Measurements from ENCODE around the gene ARHGAP1.

Gene ARHGAP1

DNA sequence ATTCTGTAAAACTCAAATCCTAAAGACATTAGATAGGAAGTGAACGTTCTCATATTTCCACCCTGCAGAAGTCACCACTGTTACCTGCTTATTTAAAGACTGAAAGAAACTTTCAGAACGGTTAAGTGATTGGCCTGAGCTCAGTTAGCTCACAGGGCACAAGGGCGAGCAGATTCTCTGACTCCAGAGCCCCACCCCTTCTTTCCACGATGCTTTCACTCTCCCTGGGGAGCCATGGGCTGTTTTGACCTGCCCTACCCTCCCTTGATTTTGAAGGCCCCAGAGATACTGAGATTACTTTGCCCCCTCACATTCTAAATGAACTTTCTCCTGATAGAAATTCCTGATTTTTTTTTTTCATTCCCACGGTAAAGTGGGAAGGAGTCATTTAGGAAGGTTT is 33.9 kb downstream of the ARHGAP1 start:
- no peaks in the 10 kb centered on the region for H3K27me3 ChIP-seq (ENCODE audit: control insufficient read depth in 1 of 2, insufficient read depth in 2 of 2, low read length in 2 of 2)
- no peaks in the 10 kb centered on the region for H3K9me3 ChIP-seq (ENCODE audit: control insufficient read depth in 1 of 2, low read length in 2 of 2)
- H3K36me3 ChIP-seq (ENCODE audit: control insufficient read depth in 1 of 2, insufficient read depth in 2 of 2, low read length in 2 of 2), result peaks cover 49 to 87% of the 10 kb centered on the region in 2 donors
- peaks cover under 1% of the 10 kb centered on the region in 2 donors for H3K4me1 ChIP-seq (ENCODE audit: control insufficient read depth in 1 of 2, insufficient read depth in 2 of 2, low read length in 2 of 2)
- no peak overlapping the region for H3K9ac ChIP-seq (ENCODE audit: low read depth in 1 of 2, low read length in 2 of 2)
- H3K27ac ChIP-seq (ENCODE audit: low read depth, low read length), result no peak overlapping the region
- no peak overlapping the region for H3K4me3 ChIP-seq (ENCODE audit: low read depth in 1 of 2, low read length in 2 of 2)

DNA sequence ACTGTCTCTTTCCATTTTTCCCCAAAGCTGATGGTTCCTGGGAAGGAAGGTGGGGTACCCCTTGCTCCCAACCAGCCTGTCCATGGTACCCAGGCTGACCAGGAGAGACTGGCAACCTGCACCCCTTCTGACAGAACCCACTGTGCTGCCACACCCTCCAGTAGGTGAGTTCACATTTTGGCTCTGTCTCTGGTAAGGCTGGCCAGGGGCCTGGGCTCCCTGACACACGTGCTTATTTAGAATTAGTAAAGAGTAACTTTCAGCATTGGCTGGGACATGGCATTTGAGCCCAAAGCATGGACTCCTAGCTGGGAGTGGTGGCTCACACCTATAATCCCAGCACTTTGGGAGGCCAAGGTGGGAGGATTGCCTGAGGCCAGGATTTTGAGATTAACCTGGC is 35.1 kb downstream of the ARHGAP1 start:
- no peaks in the 10 kb centered on the region for H3K4me1 ChIP-seq (ENCODE audit: control insufficient read depth in 1 of 2, insufficient read depth in 2 of 2, low read length in 2 of 2)
- H3K36me3 ChIP-seq (ENCODE audit: control insufficient read depth in 1 of 2, insufficient read depth in 2 of 2, low read length in 2 of 2), result peaks cover 49 to 84% of the 10 kb centered on the region in 2 donors
- no peaks in the 10 kb centered on the region for H3K27me3 ChIP-seq (ENCODE audit: control insufficient read depth in 1 of 2, insufficient read depth in 2 of 2, low read length in 2 of 2)
- H3K9ac ChIP-seq (ENCODE audit: low read depth in 1 of 2, low read length in 2 of 2), result no peak overlapping the region
- H3K9me3 ChIP-seq (ENCODE audit: control insufficient read depth in 1 of 2, low read length in 2 of 2), result no peaks in the 10 kb centered on the region
- H3K27ac ChIP-seq (ENCODE audit: low read depth, low read length), result no peak overlapping the region
- H3K4me3 ChIP-seq (ENCODE audit: low read depth in 1 of 2, low read length in 2 of 2), result no peak overlapping the region

DNA sequence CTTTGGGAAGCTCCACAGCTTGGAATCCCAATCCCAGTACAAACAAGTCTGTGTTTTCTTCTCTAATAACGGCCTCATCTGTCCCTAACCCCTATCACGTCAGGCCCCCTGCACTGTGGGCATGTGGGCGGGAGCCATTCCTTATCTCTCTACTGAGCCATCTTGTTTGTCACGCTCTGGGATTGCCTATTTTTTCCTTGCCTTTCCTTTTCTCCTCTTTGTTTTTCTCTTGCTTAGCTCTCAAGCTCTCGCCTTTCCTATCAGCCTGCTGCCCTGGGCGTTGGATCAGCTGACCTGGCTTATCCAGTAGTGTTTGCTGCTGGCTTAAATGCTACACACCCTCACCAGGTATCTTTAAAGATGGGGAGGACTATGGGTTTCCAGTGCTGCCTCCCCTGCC is 35.8 kb downstream of the ARHGAP1 start:
- Histone ChIP-seq H3K4me1 (ENCODE audit: control insufficient read depth in 1 of 2, insufficient read depth in 2 of 2, low read length in 2 of 2) (no peaks in the 10 kb centered on the region), H3K27ac (ENCODE audit: low read depth, low read length) (no peak overlapping the region), H3K27me3 (ENCODE audit: control insufficient read depth in 1 of 2, insufficient read depth in 2 of 2, low read length in 2 of 2) (no peaks in the 10 kb centered on the region), H3K9ac (ENCODE audit: low read depth in 1 of 2, low read length in 2 of 2) (no peak overlapping the region), H3K9me3 (ENCODE audit: control insufficient read depth in 1 of 2, low read length in 2 of 2) (no peaks in the 10 kb centered on the region), H3K36me3 (ENCODE audit: control insufficient read depth in 1 of 2, insufficient read depth in 2 of 2, low read length in 2 of 2) (peaks cover 49 to 83% of the 10 kb centered on the region in 2 donors), H3K4me3 (ENCODE audit: low read depth in 1 of 2, low read length in 2 of 2) (no peak overlapping the region)

DNA sequence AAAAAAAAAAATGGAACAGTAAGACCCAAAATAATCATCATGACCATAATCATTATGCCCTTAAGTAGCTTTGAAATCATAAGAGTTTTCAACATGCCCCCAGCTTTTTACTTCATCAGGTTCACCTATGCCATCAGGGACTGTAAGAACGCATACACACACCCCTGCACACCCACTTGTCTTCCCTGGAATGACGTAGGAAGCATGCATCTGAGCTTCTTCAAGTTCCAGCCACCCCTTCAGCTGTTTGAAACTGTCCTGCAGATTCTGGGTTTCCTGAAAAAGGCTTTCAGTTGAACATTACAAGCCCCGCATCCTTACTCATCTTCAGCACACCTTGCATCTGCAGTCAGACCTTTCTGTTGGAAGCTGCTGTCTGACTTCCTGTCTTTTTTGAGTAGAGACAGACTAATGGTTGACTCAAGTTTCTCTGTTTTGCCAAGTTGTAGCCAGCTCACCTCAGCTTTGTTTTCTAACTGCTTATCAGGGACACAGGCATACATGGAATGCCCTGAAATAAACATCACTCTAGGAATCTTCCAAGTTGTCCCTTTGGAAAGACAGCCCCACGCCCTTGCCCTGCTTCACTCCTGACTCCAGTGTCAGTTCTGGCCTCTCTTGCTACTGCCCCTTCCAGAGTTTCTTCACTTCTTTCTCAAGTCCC is 37.0 kb downstream of the ARHGAP1 start:
- Histone ChIP-seq H3K4me1 (ENCODE audit: control insufficient read depth in 1 of 2, insufficient read depth in 2 of 2, low read length in 2 of 2) (no peaks in the 10 kb centered on the region), H3K9ac (ENCODE audit: low read depth in 1 of 2, low read length in 2 of 2) (no peak overlapping the region), H3K27me3 (ENCODE audit: control insufficient read depth in 1 of 2, insufficient read depth in 2 of 2, low read length in 2 of 2) (no peaks in the 10 kb centered on the region), H3K36me3 (ENCODE audit: control insufficient read depth in 1 of 2, insufficient read depth in 2 of 2, low read length in 2 of 2) (peaks cover 43 to 81% of the 10 kb centered on the region in 2 donors), H3K4me3 (ENCODE audit: low read depth in 1 of 2, low read length in 2 of 2) (no peak overlapping the region), H3K27ac (ENCODE audit: low read depth, low read length) (no peak overlapping the region), H3K9me3 (ENCODE audit: control insufficient read depth in 1 of 2, low read length in 2 of 2) (no peaks in the 10 kb centered on the region)

DNA sequence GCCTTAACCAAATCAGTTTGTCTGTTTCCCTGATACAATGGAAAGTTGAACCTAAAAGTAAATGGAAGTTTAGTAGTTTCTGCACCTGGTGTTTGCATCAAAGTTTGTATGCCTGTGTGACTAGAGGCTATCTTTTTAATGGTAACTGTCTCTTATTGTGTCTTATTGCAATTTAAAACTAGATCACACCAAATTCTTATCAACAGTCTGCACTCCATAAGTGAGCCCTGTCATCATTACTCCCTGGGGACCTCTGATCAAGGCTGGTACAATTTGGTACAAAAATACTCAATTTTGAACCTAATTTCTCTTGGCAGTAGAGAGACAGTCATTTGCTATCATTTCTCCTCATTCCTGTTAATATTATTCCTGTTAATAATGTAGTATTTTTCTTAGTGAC is 38.1 kb downstream of the ARHGAP1 start:
- Histone ChIP-seq H3K9me3 (ENCODE audit: control insufficient read depth in 1 of 2, low read length in 2 of 2) (no peaks in the 10 kb centered on the region), H3K9ac (ENCODE audit: low read depth in 1 of 2, low read length in 2 of 2) (no peak overlapping the region), H3K36me3 (ENCODE audit: control insufficient read depth in 1 of 2, insufficient read depth in 2 of 2, low read length in 2 of 2) (peaks cover 38 to 79% of the 10 kb centered on the region in 2 donors), H3K4me1 (ENCODE audit: control insufficient read depth in 1 of 2, insufficient read depth in 2 of 2, low read length in 2 of 2) (no peaks in the 10 kb centered on the region), H3K4me3 (ENCODE audit: low read depth in 1 of 2, low read length in 2 of 2) (no peak overlapping the region), H3K27ac (ENCODE audit: low read depth, low read length) (no peak overlapping the region), H3K27me3 (ENCODE audit: control insufficient read depth in 1 of 2, insufficient read depth in 2 of 2, low read length in 2 of 2) (no peaks in the 10 kb centered on the region)

DNA sequence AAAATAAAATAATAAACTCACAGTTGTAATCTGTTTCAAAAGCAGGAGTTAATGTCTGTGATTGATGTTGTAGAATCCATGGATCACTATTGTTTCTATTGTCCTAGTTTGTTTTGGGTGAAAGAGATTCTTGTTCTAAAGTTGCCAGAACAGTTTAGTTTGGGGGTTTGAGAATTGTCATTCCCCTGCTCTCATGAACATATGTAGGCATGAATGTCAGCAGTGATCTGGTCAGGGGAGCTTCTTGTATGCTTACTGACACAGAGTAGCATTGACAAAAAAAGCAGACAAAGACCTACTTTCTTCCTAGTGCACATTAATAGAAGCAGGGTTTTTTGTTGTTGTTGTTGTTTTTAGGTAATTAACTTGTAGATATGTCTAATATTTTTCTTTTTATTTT is 38.6 kb downstream of the ARHGAP1 start:
- Histone ChIP-seq H3K9ac (ENCODE audit: low read depth in 1 of 2, low read length in 2 of 2) (no peak overlapping the region), H3K27me3 (ENCODE audit: control insufficient read depth in 1 of 2, insufficient read depth in 2 of 2, low read length in 2 of 2) (no peaks in the 10 kb centered on the region), H3K4me1 (ENCODE audit: control insufficient read depth in 1 of 2, insufficient read depth in 2 of 2, low read length in 2 of 2) (no peaks in the 10 kb centered on the region), H3K9me3 (ENCODE audit: control insufficient read depth in 1 of 2, low read length in 2 of 2) (no peaks in the 10 kb centered on the region), H3K27ac (ENCODE audit: low read depth, low read length) (no peak overlapping the region), H3K36me3 (ENCODE audit: control insufficient read depth in 1 of 2, insufficient read depth in 2 of 2, low read length in 2 of 2) (peaks cover 39 to 81% of the 10 kb centered on the region in 2 donors), H3K4me3 (ENCODE audit: low read depth in 1 of 2, low read length in 2 of 2) (no peak overlapping the region)

DNA sequence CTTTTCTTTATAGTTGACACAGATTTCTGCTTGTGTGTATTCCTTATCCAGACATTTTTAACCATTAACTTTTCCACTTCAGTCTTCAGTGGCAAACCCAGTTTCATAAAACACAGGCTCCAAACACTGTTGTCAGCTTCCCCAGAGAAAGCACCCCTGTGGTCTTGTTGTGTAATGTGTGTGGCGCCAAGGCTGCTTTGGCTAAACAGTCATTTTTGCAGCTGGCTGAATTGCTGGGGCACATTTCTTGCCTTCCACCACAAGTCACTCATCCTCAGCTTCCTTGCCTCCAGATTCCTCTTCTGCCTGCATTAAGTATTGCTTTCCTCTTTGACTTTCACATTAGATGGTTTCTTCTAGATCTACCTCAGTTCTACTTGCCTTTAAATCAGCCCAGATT is 40.5 kb downstream of the ARHGAP1 start:
- Histone ChIP-seq H3K9me3 (ENCODE audit: control insufficient read depth in 1 of 2, low read length in 2 of 2) (no peaks in the 10 kb centered on the region), H3K27me3 (ENCODE audit: control insufficient read depth in 1 of 2, insufficient read depth in 2 of 2, low read length in 2 of 2) (no peaks in the 10 kb centered on the region), H3K27ac (ENCODE audit: low read depth, low read length) (no peak overlapping the region), H3K4me1 (ENCODE audit: control insufficient read depth in 1 of 2, insufficient read depth in 2 of 2, low read length in 2 of 2) (no peaks in the 10 kb centered on the region), H3K4me3 (ENCODE audit: low read depth in 1 of 2, low read length in 2 of 2) (no peak overlapping the region), H3K9ac (ENCODE audit: low read depth in 1 of 2, low read length in 2 of 2) (no peak overlapping the region), H3K36me3 (ENCODE audit: control insufficient read depth in 1 of 2, insufficient read depth in 2 of 2, low read length in 2 of 2) (peaks cover 43 to 79% of the 10 kb centered on the region in 2 donors)

DNA sequence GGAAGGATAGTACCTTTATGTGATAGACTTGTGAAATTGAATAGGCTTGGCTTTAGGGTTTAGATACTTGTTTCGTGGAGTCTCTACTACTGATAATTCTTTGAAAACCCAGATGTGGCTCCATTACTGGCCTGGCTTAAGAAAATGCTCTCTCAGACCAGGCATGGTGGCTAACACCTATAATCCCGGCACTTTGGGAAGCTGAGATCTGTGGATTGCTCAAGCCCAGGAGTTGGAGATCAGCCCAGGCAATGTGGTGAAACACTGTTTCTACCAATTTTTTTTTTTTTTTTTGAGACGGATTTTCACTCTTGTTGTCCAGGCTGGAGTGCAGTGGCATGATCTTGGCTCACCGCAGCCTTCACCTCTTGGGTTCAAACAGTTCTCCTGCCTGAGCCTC is 42.2 kb downstream of the ARHGAP1 start:
- no peak overlapping the region for H3K9ac ChIP-seq (ENCODE audit: low read depth in 1 of 2, low read length in 2 of 2)
- peaks cover 36 to 76% of the 10 kb centered on the region in 2 donors for H3K36me3 ChIP-seq (ENCODE audit: control insufficient read depth in 1 of 2, insufficient read depth in 2 of 2, low read length in 2 of 2)
- no peaks in the 10 kb centered on the region for H3K9me3 ChIP-seq (ENCODE audit: control insufficient read depth in 1 of 2, low read length in 2 of 2)
- no peak overlapping the region for H3K27ac ChIP-seq (ENCODE audit: low read depth, low read length)
- H3K27me3 ChIP-seq (ENCODE audit: control insufficient read depth in 1 of 2, insufficient read depth in 2 of 2, low read length in 2 of 2), result no peaks in the 10 kb centered on the region
- no peaks in the 10 kb centered on the region for H3K4me1 ChIP-seq (ENCODE audit: control insufficient read depth in 1 of 2, insufficient read depth in 2 of 2, low read length in 2 of 2)
- H3K4me3 ChIP-seq (ENCODE audit: low read depth in 1 of 2, low read length in 2 of 2), result no peak overlapping the region

DNA sequence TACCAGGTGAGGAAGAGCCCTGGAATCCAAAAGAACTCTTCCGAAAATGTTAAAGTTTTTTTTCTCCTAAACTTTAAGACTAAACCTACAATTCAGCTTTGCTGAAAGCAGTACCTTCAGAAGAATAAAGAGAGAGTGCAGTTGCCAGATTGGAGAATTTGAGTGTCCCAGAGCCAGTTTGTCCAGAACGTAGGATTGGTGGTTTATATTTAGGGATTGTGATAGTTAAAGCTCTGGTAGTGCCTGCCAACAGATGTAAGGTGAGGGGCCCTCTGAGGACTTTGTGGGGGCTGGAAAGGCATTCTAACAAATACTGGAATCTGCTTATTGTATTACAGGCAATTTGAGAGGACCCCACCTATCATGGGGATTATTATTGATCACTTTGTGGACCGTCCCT is 43.2 kb downstream of the ARHGAP1 start:
- no peaks in the 10 kb centered on the region for H3K27me3 ChIP-seq (ENCODE audit: control insufficient read depth in 1 of 2, insufficient read depth in 2 of 2, low read length in 2 of 2)
- H3K36me3 ChIP-seq (ENCODE audit: control insufficient read depth in 1 of 2, insufficient read depth in 2 of 2, low read length in 2 of 2), result peaks cover 42 to 79% of the 10 kb centered on the region in 2 donors

DNA sequence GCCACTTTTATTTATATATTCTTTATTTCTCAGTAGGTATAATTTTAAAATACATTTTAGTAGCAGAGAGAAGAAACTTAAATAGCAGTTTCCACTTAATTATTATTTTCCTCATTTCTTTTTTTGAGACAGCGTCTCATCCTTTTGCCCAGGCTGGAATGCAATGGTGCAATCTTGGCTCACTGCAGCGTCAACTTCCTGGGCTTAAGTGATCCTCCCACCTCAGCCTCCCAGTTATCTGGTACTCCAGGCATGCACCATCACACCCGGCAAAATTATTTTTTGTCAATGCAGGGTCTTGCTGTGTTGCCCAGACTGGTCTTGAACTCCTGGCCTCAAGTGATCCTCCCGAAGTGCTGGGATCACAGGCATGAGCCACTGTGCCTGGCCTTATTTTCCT is 44.8 kb downstream of the ARHGAP1 start:
- Histone ChIP-seq H3K27me3 (ENCODE audit: control insufficient read depth in 1 of 2, insufficient read depth in 2 of 2, low read length in 2 of 2) (no peaks in the 10 kb centered on the region), H3K4me1 (ENCODE audit: control insufficient read depth in 1 of 2, insufficient read depth in 2 of 2, low read length in 2 of 2) (no peaks in the 10 kb centered on the region), H3K36me3 (ENCODE audit: control insufficient read depth in 1 of 2, insufficient read depth in 2 of 2, low read length in 2 of 2) (peaks cover 58 to 82% of the 10 kb centered on the region in 2 donors), H3K27ac (ENCODE audit: low read depth, low read length) (no peak overlapping the region), H3K4me3 (ENCODE audit: low read depth in 1 of 2, low read length in 2 of 2) (no peak overlapping the region), H3K9ac (ENCODE audit: low read depth in 1 of 2, low read length in 2 of 2) (no peak overlapping the region), H3K9me3 (ENCODE audit: control insufficient read depth in 1 of 2, low read length in 2 of 2) (no peaks in the 10 kb centered on the region)

More for the DNA sequence above, 43.2 kb downstream of the ARHGAP1 start:
- no peak overlapping the region for H3K27ac ChIP-seq (ENCODE audit: low read depth, low read length)
- H3K9ac ChIP-seq (ENCODE audit: low read depth in 1 of 2, low read length in 2 of 2), result no peak overlapping the region
- H3K4me3 ChIP-seq (ENCODE audit: low read depth in 1 of 2, low read length in 2 of 2), result no peak overlapping the region
- H3K4me1 ChIP-seq (ENCODE audit: control insufficient read depth in 1 of 2, insufficient read depth in 2 of 2, low read length in 2 of 2), result no peaks in the 10 kb centered on the region
- H3K9me3 ChIP-seq (ENCODE audit: control insufficient read depth in 1 of 2, low read length in 2 of 2), result no peaks in the 10 kb centered on the region
